GM12875 (cell line): ENCODE data around the gene CNNM3.
"Not testable (repeated sequence)": the region's sequence is repeated elsewhere in the genome, so short reads cannot be mapped to it uniquely, and the experiment has no call there.

ENCODE experiments used
- H3K4me3 ChIP-seq: one replicate; pipeline ENCODE4 v1.5.1; 2011; ENCODE audit warnings: low read depth, low read length, control low read depth
- CTCF ChIP-seq: IDR thresholded peaks from 2 replicates; pipeline ENCODE4 v1.5.1; 2011; ENCODE audit warnings: low read depth, mild to moderate bottlenecking, control low read depth, inconsistent platforms, low read length, moderate library complexity, borderline replicate concordance; ENCODE audit not compliant: insufficient read depth

CNNM3 gene

DNA sequence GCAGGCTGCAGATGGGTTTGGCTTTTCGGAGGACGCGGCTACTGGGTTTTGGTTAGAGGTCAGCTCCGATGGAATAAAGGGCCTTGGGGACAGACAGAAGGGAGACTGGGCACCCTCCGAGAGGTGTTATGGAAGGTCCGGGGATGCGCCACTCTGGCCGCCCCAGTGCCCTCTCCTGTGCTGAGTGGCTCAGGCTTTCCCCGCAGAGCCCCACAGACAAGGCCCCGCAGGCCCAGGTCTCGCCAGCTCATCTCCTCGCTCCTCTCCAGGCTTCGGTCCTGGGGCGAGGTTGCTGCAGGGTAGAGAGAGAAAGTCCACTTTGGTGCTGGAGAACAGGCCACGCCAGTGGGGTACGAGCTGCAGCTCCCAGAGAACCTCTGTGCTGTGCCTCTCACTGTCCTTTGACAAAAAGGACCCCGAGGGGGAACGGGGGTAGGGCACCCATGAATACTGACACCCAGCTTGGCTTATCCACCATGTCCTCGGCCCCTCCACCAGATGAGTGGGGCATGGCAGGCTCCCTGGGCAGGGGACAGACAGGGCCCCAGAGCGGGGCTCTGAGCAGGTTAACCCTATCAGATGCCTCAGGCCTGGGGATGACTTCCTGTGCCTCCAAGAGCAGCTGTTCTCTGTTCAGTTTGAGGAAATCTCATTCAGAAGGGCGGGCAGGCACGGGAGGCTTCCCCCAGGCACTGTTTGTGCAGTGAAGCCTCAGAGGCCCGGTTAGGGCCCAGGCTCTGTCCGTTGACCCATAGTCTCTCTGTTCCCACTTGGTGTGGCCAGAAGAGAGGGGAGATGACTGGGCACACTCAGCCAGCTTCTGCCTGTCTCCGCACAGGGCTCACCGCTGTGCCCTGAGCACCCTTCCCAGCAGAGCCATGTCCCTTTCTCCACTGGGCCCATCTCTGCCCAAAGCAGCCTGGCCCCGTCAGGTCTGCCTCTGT, 15.7 kb upstream of the CNNM3 start:
- TF ChIP-seq CTCF = no peak
- no peak overlapping the region for H3K4me3 ChIP-seq

- H3K4me3 ChIP-seq = no peak overlapping the region
- peak; percentile 97 for TF ChIP-seq CTCF
Observed at GRCh38 chr2:96801005-96801785, 14.9 kb upstream of the CNNM3 start.

DNA sequence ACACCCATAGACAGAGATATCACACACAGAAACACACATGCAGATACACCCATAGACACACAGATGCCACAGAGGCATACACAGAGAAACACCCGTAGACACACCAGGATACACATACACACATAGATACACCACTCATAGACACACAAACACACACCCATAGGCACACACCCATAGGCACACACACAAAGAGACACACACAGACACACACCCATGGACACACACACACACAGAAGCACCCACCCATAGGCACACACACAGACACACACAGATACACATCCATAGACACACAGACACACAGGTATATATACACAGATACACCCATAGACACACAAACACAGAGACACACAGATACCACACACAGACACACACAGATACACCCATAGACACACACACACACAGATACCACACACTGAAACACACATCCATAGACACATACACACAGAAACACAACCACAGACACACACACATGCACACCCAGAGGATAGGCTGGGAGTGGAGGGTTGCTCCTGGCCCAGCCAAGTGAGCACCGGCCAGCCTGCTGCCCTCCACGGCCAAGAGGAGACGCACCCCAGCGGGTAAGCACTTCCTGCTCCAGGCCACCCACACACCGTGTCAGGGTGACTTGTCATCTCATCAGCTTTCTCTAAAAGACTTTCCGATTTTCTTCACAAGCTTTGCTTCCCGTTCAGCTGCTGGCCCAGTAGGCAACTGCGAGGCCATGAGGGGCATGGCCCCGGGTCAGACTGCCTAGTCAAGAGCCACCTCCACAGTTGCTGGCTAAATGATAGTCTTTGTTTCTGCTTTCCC, 14.1 kb upstream of the CNNM3 start:
- TF ChIP-seq CTCF = no peak

GRCh38 chr2:96802721-96803120, 13.3 kb upstream of the CNNM3 start:
- no peak for TF ChIP-seq CTCF
- no peak overlapping the region for H3K4me3 ChIP-seq

More for the DNA sequence above, 14.1 kb upstream of the CNNM3 start:
- no peak overlapping the region for H3K4me3 ChIP-seq

- TF ChIP-seq CTCF = no peak
- no peak overlapping the region for H3K4me3 ChIP-seq
Observed at GRCh38 chr2:96804986-96805385, 11.1 kb upstream of the CNNM3 start.

- H3K4me3 ChIP-seq = not testable (repeated sequence)
Observed at GRCh38 chr2:96805946-96806345, 10.1 kb upstream of the CNNM3 start.
